T-helper 1 cell treated with Interleukin-12 subunit alpha and Interleukin-12 subunit beta and Interleukin-4 antibody, amounts not matched to agents 30 μg/mL and 1 μg/mL, for 36 hours (primary cell): Measurements from ENCODE around the gene FAM13A.
"Not testable (repeated sequence)": the region's sequence is repeated elsewhere in the genome, so short reads cannot be mapped to it uniquely, and the experiment has no call there.

ENCODE experiments used
- H3K27ac Mint-ChIP-seq: one replicate; pipeline ENCODE4 v1.8.0; 2021; ENCODE audit warnings: mild to moderate bottlenecking, mixed read lengths
- H3K27me3 Mint-ChIP-seq: one replicate; pipeline ENCODE4 v1.8.0; 2021; ENCODE audit warnings: low read depth, mixed read lengths
- H3K36me3 Mint-ChIP-seq: one replicate; pipeline ENCODE4 v1.8.0; 2021; ENCODE audit warnings: low read depth, mixed read lengths
- H3K4me1 Mint-ChIP-seq: one replicate; pipeline ENCODE4 v1.8.0; 2021; ENCODE audit warnings: low read depth, mixed read lengths
- H3K4me3 Mint-ChIP-seq: one replicate; pipeline ENCODE4 v1.8.0; 2021; ENCODE audit warnings: mild to moderate bottlenecking, moderate library complexity, mixed read lengths
- H3K9me3 Mint-ChIP-seq: one replicate; pipeline ENCODE4 v1.8.0; 2021; ENCODE audit warnings: mixed read lengths

The FAM13A gene

DNA sequence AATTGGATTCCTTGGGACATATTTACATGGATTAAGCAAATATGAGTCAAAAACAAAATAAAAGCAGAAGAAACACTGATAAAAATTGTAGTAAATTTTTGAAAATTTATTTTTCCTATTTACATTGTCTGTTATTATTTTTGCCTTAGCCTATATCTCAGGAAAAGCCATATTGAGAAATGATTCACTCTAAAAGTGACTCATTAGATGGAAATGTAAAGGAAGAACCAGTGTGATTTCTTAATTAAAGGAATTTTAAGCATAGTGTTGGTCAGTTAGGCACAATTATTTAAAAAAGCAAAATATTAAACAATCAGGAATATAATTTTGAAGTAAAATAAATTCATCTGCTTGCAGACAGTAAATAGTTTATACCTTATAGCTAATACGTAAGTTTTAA lies 191.9 kb downstream of the FAM13A start:
- Mint-ChIP-seq H3K27ac (no peak overlapping the region), H3K27me3 (no peaks in the 10 kb centered on the region), H3K9me3 (no peaks in the 10 kb centered on the region), H3K4me1 (no peaks in the 10 kb centered on the region), H3K4me3 (no peak overlapping the region), H3K36me3 (no peaks in the 10 kb centered on the region)

- H3K27ac Mint-ChIP-seq = no peak overlapping the region
- H3K36me3 Mint-ChIP-seq = no peaks in the 10 kb centered on the region
- H3K4me1 Mint-ChIP-seq = no peaks in the 10 kb centered on the region
- H3K27me3 Mint-ChIP-seq = no peaks in the 10 kb centered on the region
- H3K9me3 Mint-ChIP-seq = no peaks in the 10 kb centered on the region
- H3K4me3 Mint-ChIP-seq = no peak overlapping the region
Measured at GRCh38 chr4:88860586-88860985, 196.4 kb downstream of the FAM13A start.

DNA sequence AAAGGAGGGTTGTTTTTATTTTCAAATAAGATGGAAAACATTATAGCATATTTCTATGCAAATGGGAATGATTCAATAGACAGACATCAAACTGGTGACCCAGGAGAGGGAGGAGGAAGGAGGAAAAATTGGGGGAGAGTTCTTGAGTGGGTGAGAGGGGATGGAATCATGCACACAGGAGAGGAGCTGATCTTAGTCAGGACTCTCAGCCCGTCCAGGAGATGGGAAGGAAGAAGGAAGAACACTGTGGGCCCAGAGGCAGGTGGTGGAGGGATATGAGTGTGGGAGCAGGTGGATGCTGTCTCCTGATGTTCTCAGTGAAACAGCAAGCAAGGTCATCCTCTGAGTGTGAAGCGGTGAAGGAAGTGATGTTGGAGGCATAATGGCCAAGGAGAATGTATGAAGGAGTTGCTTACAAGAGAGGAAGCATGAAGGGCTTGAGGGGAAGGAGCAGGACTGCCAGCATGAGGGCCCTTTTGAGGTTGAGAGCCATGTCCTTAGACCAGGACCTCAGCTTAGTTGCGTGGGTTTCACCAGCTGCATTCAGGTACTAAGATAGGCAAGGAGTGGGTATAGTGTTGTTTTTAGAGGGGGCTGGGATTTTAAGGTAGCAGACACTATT lies 197.7 kb downstream of the FAM13A start:
- H3K36me3 Mint-ChIP-seq = no peaks in the 10 kb centered on the region
- H3K27me3 Mint-ChIP-seq = no peaks in the 10 kb centered on the region
- H3K9me3 Mint-ChIP-seq = no peaks in the 10 kb centered on the region
- no peak overlapping the region for H3K27ac Mint-ChIP-seq
- no peak overlapping the region for H3K4me3 Mint-ChIP-seq
- H3K4me1 Mint-ChIP-seq = no peaks in the 10 kb centered on the region

GRCh38 chr4:88858752-88859151 lies 198.2 kb downstream of the FAM13A start:
- Mint-ChIP-seq H3K36me3 (no peaks in the 10 kb centered on the region), H3K4me3 (no peak overlapping the region), H3K27ac (no peak overlapping the region), H3K4me1 (no peaks in the 10 kb centered on the region), H3K27me3 (no peaks in the 10 kb centered on the region), H3K9me3 (no peaks in the 10 kb centered on the region)

DNA sequence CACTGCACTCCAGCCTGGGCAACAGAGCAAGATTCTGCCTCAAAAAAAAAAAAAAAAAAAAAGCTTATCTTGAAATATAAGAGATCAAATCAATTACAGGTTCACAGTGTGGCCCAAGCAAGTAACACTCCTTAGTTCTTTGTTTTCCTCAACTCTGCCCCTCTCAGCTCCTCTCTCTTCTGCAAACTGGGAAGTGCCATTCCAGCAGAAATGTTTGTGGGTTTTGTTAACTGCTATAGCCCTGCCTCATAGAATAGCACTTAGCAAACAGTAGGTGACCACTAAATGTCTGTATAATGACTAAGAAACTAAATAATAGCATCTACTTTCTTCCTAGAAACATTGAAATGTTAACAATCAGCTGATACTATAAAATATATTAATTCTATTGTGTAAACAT lies 199.4 kb downstream of the FAM13A start:
- H3K27ac Mint-ChIP-seq = no peak overlapping the region
- no peak overlapping the region for H3K4me3 Mint-ChIP-seq
- H3K4me1 Mint-ChIP-seq = no peaks in the 10 kb centered on the region
- no peaks in the 10 kb centered on the region for H3K9me3 Mint-ChIP-seq
- H3K36me3 Mint-ChIP-seq = no peaks in the 10 kb centered on the region
- no peaks in the 10 kb centered on the region for H3K27me3 Mint-ChIP-seq

DNA sequence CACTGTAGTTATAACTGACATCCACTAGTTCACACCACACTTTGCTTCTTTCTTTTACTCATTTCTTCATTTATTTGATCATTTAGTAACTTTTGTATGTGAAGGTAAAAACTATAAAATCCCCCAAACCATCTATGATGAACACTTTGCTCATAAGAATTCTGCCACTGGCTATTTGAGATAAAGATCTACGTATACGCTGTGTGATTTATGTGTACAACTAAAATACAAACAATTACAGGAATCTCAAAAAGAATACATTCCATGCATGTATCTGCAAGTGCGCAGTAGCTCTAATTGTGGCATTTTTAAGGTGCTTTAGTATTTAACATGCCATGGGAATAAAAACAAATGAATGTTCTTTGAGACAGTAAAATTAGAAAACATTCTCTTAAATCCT lies 202.5 kb downstream of the FAM13A start:
- H3K27me3 Mint-ChIP-seq = no peaks in the 10 kb centered on the region
- no peak overlapping the region for H3K27ac Mint-ChIP-seq
- no peaks in the 10 kb centered on the region for H3K9me3 Mint-ChIP-seq
- H3K4me1 Mint-ChIP-seq = no peaks in the 10 kb centered on the region
- no peak overlapping the region for H3K4me3 Mint-ChIP-seq
- H3K36me3 Mint-ChIP-seq = no peaks in the 10 kb centered on the region

- not testable (repeated sequence) for H3K4me3 Mint-ChIP-seq, H3K36me3 Mint-ChIP-seq, H3K9me3 Mint-ChIP-seq, H3K27me3 Mint-ChIP-seq, H3K4me1 Mint-ChIP-seq, H3K27ac Mint-ChIP-seq
Measured at GRCh38 chr4:88853583-88853982, 203.4 kb downstream of the FAM13A start.

DNA sequence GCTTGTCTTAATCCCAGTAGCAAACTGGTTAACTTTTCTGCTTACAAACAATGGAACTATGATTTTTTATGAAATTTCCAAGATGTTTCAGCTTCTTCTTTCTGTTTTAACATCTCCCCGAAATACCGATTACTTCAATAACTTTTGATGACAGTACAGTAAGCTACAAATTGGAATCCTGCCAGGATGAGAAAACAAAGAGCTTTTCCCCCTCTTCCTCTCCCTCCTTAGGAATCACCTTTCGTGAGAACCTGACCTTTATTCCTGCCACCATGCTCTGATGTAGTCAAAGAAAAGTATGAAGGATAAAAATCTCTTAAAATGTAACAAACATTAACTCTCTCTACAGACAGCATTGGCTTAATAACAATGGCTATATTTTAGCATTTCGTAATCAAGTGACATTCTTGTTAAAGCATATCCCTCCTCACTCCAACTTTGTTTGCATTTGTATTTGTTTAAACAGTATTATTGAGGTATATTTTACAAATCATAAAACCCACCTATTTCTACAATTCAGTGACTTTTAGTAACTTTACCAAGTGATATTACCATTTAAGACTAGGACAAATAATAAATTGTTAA lies 210.7 kb downstream of the FAM13A start:
- Mint-ChIP-seq H3K27me3 (peaks cover 11% of the 10 kb centered on the region), H3K36me3 (no peaks in the 10 kb centered on the region), H3K4me3 (no peak overlapping the region)

DNA sequence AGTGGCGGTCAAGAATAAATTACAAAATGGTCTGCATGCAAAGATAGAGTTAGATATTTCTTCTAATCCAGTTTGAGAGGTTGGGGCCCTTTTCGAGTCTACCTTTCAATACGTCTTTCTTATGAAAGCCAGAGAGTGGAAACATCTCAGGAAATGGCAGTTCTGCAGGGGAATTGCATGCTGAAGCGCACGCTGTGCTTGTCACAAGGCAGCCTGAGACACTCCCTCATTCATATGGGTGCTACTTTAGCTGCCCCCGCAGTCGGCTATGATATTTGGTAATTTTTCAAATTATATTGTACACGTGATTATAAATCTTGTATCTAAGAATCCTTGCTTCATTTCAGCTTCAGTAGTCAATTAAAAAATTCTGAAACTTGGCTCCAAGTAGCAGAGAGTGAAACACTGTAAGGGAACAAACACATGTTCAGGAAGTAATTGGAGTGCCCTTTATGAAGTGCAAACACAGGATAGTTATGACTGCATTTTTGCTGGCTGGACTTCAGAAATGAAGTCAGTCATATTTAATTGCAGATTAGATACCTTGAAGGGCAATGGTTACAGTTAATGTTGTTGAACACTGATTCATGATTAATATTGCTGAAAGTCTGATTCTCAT lies 213.8 kb downstream of the FAM13A start:
- Mint-ChIP-seq H3K27me3 (peaks cover 11% of the 10 kb centered on the region), H3K4me1 (no peaks in the 10 kb centered on the region), H3K36me3 (no peaks in the 10 kb centered on the region), H3K4me3 (no peak overlapping the region), H3K27ac (no peak overlapping the region), H3K9me3 (no peaks in the 10 kb centered on the region)

More for the DNA sequence above, 210.7 kb downstream of the FAM13A start:
- H3K27ac Mint-ChIP-seq = no peak overlapping the region
- no peaks in the 10 kb centered on the region for H3K4me1 Mint-ChIP-seq
- H3K9me3 Mint-ChIP-seq = no peaks in the 10 kb centered on the region

DNA sequence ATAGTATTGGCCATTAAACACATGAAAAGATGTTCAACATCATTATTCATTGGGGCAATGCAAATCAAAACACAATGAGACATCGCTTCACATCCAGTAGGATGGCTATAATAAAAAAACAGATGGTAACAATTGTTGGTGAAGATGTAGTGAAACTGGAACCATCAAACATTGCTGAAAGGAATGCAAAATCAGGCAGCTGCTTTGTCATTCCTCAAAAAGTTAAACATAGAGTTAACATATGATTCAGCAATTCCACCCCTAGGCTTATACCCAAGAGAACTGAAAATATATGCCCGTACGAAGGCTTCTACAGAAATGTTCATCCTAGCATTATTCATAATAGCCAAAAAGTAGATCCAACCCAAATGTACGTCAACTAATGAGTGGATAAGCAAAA lies 215.3 kb downstream of the FAM13A start:
- H3K4me1 Mint-ChIP-seq = no peaks in the 10 kb centered on the region
- H3K9me3 Mint-ChIP-seq = no peaks in the 10 kb centered on the region
- H3K4me3 Mint-ChIP-seq = no peak overlapping the region
- H3K27ac Mint-ChIP-seq = no peak overlapping the region
- no peaks in the 10 kb centered on the region for H3K36me3 Mint-ChIP-seq
- peaks cover 11% of the 10 kb centered on the region for H3K27me3 Mint-ChIP-seq

- H3K4me3 Mint-ChIP-seq = no peak overlapping the region
- no peaks in the 10 kb centered on the region for H3K36me3 Mint-ChIP-seq
- H3K27me3 Mint-ChIP-seq = peaks cover 4% of the 10 kb centered on the region
- H3K27ac Mint-ChIP-seq = no peak overlapping the region
- H3K9me3 Mint-ChIP-seq = no peaks in the 10 kb centered on the region
- no peaks in the 10 kb centered on the region for H3K4me1 Mint-ChIP-seq
Measured at GRCh38 chr4:88836216-88836615, 220.8 kb downstream of the FAM13A start.

GRCh38 chr4:88831031-88831430 lies 226.0 kb downstream of the FAM13A start:
- no peak overlapping the region for H3K4me3 Mint-ChIP-seq
- peaks cover 7% of the 10 kb centered on the region for H3K27me3 Mint-ChIP-seq
- H3K4me1 Mint-ChIP-seq = peaks cover 3% of the 10 kb centered on the region
- no peaks in the 10 kb centered on the region for H3K9me3 Mint-ChIP-seq
- no peak overlapping the region for H3K27ac Mint-ChIP-seq
- no peaks in the 10 kb centered on the region for H3K36me3 Mint-ChIP-seq

DNA sequence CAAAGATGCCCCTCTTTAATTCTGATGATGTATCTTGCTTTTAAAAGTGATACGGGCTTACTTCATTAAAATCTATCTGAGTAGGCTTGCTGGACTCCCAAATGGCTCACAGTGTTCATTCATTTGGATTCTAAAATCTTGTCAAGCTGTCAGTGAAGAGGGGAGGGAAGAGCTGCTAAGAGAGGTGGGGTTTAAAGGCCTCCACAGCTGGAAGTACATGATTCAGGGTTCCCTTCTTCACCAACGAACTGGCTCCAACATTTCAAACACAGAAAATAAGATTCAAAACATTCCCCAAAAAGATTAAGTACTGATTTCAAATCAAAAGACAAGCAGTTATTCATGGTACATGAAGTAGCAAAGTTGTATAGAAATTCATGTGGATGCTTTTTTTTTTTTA lies 226.4 kb downstream of the FAM13A start:
- Mint-ChIP-seq H3K27ac (no peak overlapping the region), H3K4me3 (no peak overlapping the region), H3K4me1 (peaks cover 3% of the 10 kb centered on the region), H3K36me3 (no peaks in the 10 kb centered on the region), H3K9me3 (no peaks in the 10 kb centered on the region), H3K27me3 (peaks cover 7% of the 10 kb centered on the region)

DNA sequence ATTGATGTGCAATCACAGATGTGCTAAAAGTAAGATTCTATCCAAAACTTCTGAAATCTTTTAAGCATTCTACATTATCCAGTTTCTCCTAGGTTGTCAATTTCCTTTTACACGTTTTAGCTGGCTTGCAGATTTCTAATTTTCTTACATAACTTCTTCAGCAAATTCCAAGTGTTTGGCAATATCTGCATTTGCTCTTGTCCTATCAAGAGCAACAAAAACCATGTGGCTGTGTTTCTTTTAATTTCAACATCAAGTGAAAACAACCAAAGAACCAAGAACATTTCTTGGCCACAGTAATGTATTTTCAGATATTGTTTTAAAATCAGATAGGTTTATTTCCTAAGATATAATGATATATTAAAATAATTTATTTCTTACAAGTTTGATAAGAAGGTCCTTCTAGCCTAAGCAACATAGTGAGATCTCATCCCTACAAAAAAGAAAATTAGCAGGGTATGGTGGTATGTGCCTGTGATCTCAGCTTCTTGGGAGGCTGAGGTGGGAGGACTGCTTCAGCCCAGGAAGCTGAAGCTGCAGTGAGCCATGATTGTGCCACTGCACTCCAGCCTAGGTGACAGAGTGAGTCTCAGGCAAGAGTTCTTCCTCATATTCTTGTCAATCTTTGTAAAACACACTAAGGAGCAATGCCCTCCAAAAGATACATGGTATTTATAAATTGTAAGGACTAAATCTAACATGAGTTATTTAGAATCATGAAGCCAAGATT lies 228.0 kb downstream of the FAM13A start:
- Mint-ChIP-seq H3K36me3 (no peaks in the 10 kb centered on the region), H3K9me3 (no peaks in the 10 kb centered on the region), H3K27ac (no peak overlapping the region), H3K4me3 (no peak overlapping the region), H3K4me1 (peaks cover 3% of the 10 kb centered on the region), H3K27me3 (peaks cover 7% of the 10 kb centered on the region)

- no peaks in the 10 kb centered on the region for H3K9me3 Mint-ChIP-seq
- peaks cover 7% of the 10 kb centered on the region for H3K27me3 Mint-ChIP-seq
- no peak overlapping the region for H3K27ac Mint-ChIP-seq
- H3K4me3 Mint-ChIP-seq = no peak overlapping the region
- H3K36me3 Mint-ChIP-seq = peaks cover 3% of the 10 kb centered on the region
- peaks cover 14% of the 10 kb centered on the region for H3K4me1 Mint-ChIP-seq
Measured at GRCh38 chr4:88827442-88827841, 229.5 kb downstream of the FAM13A start.
